Measurements from ENCODE around the gene PIK3IP1.

PIK3IP1 gene

GRCh38 chr22:31262312-31263133 is 29.8 kb downstream of the PIK3IP1 start:
- TF ChIP-seq FOXP2 (optimal IDR thresholded peaks at IDR 0.05; ENCODE audit: borderline replicate concordance, extremely low read depth, extremely low read length, insufficient read depth) (no peak), POLR2AphosphoS5 (IDR thresholded peaks at IDR 0.05; ENCODE audit: low read depth, low read length) (no peak), REST (IDR thresholded peaks at IDR 0.05; ENCODE audit: insufficient read depth in 1 of 2, low read depth in 2 of 2, low read length in 2 of 2) (no peak), TAF1 (IDR thresholded peaks at IDR 0.05; ENCODE audit: borderline replicate concordance, insufficient read depth, low read length) (no peak), SIN3A (IDR thresholded peaks at IDR 0.05; ENCODE audit: borderline replicate concordance, insufficient read depth, low read length) (no peak)

GRCh38 chr22:31260474-31260856 is 31.8 kb downstream of the PIK3IP1 start:
- TF ChIP-seq REST (IDR thresholded peaks at IDR 0.05; ENCODE audit: insufficient read depth in 1 of 2, low read depth in 2 of 2, low read length in 2 of 2) (no peak), FOXP2 (optimal IDR thresholded peaks at IDR 0.05; ENCODE audit: borderline replicate concordance, extremely low read depth, extremely low read length, insufficient read depth) (no peak), SIN3A (IDR thresholded peaks at IDR 0.05; ENCODE audit: borderline replicate concordance, insufficient read depth, low read length) (no peak), POLR2AphosphoS5 (IDR thresholded peaks at IDR 0.05; ENCODE audit: low read depth, low read length) (no peak), TAF1 (IDR thresholded peaks at IDR 0.05; ENCODE audit: borderline replicate concordance, insufficient read depth, low read length) (no peak)

- no peak for TF ChIP-seq TAF1 (IDR thresholded peaks at IDR 0.05; ENCODE audit: borderline replicate concordance, insufficient read depth, low read length)
These were observed 32.4 kb downstream of the PIK3IP1 start for GRCh38 chr22:31259798-31260473.

- TF ChIP-seq TAF1 (IDR thresholded peaks at IDR 0.05; ENCODE audit: borderline replicate concordance, insufficient read depth, low read length) = no peak
- TF ChIP-seq REST (IDR thresholded peaks at IDR 0.05; ENCODE audit: insufficient read depth in 1 of 2, low read depth in 2 of 2, low read length in 2 of 2) = no peak
- TF ChIP-seq POLR2AphosphoS5 (IDR thresholded peaks at IDR 0.05; ENCODE audit: low read depth, low read length) = no peak
- no peak for TF ChIP-seq FOXP2 (optimal IDR thresholded peaks at IDR 0.05; ENCODE audit: borderline replicate concordance, extremely low read depth, extremely low read length, insufficient read depth)
- TF ChIP-seq SIN3A (IDR thresholded peaks at IDR 0.05; ENCODE audit: borderline replicate concordance, insufficient read depth, low read length) = no peak
These were observed 38.3 kb downstream of the PIK3IP1 start for GRCh38 chr22:31253949-31254348.

GRCh38 chr22:31250740-31251600 is 41.3 kb downstream of the PIK3IP1 start:
- TF ChIP-seq TAF1 (IDR thresholded peaks at IDR 0.05; ENCODE audit: borderline replicate concordance, insufficient read depth, low read length) = no peak
- no peak for TF ChIP-seq REST (IDR thresholded peaks at IDR 0.05; ENCODE audit: insufficient read depth in 1 of 2, low read depth in 2 of 2, low read length in 2 of 2)
- no peak for TF ChIP-seq POLR2AphosphoS5 (IDR thresholded peaks at IDR 0.05; ENCODE audit: low read depth, low read length)
- TF ChIP-seq FOXP2 (optimal IDR thresholded peaks at IDR 0.05; ENCODE audit: borderline replicate concordance, extremely low read depth, extremely low read length, insufficient read depth) = no peak
- TF ChIP-seq SIN3A (IDR thresholded peaks at IDR 0.05; ENCODE audit: borderline replicate concordance, insufficient read depth, low read length) = no peak
